GM18519 (cell line): ENCODE data around the gene LCE3E.

Experiments
- ATAC-seq: cut with Tn5 transposase; IDR thresholded peaks from one replicate; pipeline ENCODE4 v1.9.1; 2021; ENCODE audit warnings: mild to moderate bottlenecking, moderate library complexity; ENCODE audit not compliant: unreplicated experiment, low FRiP score

Gene LCE3E

DNA sequence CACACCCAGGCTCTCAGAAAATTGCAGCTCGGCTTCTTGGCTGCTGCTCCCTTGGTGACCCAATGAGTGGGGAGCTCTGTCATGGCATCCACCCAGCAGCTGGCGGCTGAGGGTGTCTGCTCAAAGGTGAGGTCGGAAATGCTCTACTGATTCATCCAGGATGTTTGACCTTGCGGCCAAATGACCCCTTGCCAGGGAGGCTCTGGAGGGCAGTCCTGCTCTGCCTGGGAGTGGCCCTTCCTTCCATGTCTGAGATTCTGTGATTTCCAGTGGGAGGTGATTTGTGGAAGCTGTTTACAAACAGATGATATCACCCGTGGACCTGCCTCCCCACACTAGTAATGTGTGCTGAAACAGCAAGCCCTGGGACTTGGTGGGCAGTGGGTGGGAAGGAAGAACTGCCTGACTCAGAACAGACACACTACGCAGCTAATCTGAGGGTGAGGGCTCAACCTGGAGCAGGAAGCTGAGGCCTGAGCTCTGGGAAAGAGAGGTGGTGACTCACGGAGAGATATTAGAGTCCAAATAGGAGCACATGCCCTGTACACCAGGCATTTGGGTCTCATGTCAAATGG, 49.3 kb downstream of the LCE3E start:
- no peak for ATAC-seq

DNA sequence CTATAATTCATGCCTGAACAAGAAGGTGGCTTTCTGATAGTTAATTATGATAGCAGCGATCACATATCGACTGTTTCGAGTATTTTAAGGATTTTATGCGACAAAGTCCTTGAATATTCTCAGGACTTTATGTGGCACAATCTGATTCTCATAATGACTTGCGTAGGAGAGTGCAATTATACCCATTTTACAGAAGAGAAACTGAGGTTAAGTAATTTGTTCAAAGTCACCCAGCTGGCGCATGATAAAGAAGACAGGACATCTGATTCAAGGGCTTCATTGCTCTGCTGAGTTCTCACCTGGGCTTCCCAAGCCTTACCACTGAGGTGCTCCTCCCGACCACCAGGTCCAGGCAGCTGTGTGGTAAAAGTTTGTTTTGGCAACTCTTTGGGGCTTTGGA, 50.5 kb downstream of the LCE3E start:
- ATAC-seq, result no peak
